Stimulated activated CD4-positive, alpha-beta T cell treated with anti-CD3 and anti-CD28 coated beads, Interleukin-2, amount 100 ng/mL, for 4 hours (primary cell): ENCODE results near the gene MEGF11.

Source experiments
- DNase-seq: peaks from one replicate; pipeline ENCODE4 v3.0.0-alpha.2; 2020; ENCODE audit warnings: low read depth

MEGF11 gene

DNA sequence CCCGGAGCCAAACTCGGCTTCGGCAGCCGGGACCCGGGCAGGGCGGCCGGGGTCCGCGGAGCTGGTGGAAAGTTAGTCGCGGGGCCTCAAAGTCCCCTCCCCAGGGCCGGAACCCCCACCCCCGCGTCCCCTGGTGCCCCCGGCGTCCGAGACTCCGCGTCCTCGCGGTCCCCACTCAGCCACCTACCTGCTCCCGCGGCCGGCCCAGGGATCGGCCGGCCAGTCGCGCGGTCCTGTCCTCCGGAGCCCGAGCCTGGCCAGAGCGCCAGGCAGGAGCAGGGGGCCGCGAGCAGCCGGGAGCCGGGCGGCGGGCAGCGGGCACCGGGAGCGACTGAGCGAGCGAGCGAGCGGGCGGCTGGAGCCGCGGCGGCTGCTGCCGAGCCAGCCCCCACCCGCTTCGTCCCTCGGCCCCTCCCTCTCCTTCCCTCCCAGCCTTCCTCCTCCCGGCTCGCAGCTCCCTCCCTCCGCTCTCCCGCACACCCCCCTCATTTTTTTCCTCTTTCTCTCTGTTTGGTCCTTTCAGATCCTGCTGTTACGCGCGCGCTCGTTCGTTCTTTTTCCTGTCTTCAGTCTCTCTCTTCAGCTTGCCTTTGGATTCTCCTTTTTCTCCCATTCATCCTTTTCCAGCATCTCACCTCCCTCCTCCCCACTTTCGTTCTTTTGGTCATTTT is at the start of gene MEGF11:
Gene MEGF11, minus strand, starts transcription at position 333 of the 671 bp plus-strand sequence. CDS start 125,347 bp downstream, outside the sequence.
- DNase-seq: no peak

DNA sequence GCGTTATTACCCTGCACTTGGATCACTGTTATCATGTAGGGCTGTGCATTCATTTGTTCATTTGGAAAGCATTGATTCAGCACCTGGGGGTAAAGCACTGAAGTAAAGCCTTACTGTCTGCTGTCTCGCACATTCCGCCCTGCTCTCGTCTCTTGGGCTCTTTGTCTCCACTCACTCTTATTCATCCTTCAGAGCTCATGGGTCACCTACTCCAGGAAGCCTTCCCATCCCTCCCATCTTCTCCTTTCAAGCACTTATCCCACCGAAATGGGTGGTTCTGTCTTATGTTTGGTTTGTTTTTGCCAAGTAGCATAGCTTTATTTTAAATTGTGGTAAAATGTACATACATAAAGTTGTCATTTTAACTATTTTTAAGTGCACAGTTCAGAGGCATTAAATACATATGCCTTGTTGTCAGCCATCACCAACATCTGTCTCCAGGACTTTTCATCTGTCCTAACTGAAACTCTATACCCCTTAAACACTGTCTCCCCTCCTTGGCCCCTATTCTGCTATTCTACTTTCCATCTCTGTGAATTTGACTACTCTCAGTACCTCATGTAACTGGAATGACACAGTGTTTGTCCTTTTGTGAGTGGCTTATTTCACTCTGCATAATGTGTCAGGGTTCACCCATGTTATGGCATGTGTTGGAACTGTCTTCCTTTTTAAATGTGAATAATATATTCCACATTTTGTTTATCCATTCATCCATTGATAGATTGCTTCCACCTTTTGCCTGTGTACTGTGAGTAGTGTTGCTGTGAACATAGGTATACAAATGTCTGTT is 49.1 kb upstream of the MEGF11 start:
- DNase-seq: no peak

DNA sequence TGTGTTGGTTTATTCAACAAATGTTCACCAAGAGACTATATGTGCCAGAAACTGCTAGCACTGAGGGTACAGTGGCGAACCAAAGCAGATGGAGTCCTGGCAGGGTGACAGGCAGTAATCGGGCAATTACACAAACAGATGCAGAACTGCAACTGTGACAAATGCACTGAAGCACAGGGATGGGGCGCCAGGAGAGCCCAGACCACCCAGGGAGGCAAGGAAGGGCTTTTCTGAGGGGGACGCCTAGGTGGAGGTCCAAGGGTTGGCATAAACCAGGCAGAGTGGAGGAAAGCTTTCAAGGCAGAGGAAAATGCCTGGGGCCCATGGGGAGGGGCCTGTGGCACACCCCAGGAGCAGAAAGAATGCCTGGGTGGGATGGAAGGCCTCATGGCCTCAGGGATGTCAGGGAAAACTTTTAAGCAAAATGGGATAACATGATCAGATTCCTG is 45.3 kb upstream of the MEGF11 start:
- no peak for DNase-seq

DNA sequence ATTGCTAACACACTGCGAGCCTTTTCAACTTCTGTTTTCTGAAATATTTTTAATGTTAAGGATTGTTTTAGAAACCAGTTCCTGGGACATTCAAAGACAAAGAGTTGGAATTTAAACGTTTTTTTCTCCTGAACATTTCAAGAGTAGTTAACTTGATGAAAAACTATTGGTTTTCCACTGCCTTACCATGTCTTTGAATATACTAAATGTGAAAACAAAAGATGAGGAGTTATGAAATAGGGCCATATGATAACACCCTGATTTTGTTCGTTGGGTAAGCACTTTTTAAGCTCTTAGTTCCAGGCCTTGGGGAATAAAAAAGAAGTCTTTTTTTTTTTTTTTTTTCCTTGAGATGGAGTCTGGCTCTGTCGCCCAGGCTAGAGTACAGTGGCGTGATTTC is 42.6 kb upstream of the MEGF11 start:
- no peak for DNase-seq

DNA sequence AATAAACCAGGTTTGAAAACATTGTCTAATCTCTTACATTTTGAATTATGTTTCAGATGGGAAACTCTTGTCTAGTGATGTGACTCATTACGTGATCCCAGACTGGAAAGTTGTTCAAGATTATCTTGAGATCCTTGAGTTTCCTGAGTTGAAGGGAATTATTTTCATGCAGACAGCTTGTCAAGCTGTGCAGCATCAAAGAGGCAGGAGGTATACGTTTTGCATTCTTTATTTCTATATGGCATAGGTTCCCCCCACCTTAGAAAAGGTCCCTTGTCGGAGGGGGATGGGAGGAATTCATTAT is 41.3 kb upstream of the MEGF11 start:
- DNase-seq: no peak

DNA sequence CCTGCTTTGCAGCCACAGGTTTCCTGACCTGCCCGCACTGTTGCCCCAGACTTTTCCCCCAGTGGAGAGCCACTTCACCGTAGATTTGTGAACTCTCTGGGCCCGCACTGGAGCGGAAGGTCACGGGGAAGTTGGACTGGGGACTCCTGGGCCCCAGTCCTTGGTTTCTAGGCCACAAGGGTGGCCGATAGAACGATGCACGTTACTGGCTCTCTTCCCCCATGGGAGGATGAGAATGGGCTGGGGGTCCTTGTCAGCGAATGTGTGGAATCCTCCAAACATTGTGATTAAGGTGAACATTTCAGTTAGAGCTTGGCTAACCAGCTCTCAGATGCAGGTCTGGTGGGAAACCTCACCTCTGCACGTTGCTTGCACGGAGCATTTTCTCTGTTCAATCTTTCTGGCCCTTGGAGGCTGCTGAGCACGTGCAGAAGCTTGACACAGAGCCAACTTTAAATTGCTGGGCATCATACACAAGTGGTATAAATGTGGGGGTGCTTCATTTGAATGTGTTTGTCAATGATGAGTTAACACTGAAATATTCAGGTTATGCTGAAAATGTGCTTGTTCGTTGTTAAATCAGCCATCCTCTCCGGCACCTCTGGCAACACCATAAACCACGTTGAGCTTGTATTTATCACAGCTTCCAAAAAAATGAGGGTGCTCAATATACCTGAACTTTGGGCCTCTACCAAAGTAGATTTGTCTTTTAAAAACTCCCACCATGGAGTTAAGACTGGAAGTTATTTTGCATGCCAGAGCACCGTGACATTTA is 40.8 kb upstream of the MEGF11 start:
- DNase-seq: peak; percentile 2

DNA sequence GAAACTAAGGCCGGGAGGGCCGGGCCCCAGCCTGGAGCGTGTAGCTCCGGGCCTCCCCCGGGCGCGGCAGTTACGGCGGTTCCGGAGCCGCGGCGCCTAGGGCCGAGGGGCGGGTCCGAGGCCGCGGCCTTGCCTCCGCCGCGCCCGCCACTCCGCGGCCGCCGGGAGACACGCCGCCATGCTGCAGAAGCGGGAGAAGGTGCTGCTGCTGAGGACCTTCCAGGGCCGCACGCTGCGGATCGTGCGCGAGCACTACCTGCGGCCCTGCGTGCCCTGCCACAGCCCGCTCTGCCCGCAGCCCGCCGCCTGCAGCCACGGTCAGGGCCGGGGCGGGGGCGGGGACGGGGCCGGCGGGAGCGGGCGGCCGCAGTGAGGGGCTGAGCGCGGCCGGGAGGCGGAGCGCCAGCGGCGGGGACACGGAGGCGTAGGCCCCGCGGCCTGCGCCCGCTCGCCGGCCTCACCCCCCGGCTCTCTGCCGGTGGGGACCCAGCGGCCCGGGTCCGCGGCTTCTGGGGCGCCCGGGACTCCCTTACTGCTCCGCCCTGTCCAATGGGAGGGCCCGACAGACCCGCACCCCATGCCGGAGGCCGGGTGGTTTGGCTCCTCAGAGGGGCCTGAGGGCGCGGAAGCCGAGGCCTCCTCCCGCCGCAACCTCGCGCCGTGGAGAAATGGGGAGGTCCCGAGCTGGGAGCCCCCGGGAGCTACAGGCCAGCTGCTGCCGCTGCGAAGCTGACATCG is 40.0 kb upstream of the MEGF11 start, which contains the start of gene DIS3L:
Gene DIS3L, plus strand, starts transcription at position 150 of the 738 bp plus-strand sequence. Its CDS starts 29 bp downstream, at position 179.
- peak; percentile 32 for DNase-seq

DNA sequence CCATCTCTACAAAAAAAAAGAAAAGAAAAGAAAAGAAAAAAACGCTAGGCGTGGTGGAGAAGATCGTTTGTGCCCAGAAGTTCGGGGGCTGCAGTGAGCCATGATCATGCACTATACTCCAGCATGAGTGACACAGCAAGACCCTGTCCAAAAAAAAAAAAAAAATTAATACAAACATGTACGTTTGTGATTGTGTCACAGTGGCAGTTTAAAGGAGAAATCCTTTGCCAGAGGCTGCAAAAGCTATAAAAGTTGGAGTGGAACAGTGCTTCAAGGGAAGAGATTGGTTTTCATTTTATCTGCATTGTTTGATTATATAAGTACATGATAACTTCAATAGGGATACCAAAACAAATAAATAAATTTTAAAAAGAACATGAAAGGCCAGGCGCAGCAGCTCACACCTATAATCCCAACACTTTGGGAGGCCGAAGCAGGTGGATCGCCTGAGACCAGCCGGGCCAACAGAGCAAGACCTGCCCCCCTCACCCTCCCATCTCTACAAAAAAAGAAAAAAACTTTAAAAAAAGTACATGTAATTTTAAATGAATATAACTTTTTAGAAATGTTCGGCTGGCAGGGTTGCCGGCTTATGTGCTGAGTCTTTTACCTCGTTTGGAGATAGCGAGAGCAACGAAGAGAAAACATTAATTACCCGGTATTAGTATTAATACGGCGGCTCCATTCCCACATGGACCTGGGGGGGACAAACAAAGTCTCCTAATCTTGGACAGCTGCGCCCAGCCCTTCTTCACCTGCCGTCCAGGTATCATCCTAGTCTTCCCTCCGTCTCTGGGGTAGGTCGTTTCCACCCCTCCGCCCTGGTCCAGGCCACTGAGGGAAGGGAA is 39.2 kb upstream of the MEGF11 start:
- DNase-seq: no peak

DNA sequence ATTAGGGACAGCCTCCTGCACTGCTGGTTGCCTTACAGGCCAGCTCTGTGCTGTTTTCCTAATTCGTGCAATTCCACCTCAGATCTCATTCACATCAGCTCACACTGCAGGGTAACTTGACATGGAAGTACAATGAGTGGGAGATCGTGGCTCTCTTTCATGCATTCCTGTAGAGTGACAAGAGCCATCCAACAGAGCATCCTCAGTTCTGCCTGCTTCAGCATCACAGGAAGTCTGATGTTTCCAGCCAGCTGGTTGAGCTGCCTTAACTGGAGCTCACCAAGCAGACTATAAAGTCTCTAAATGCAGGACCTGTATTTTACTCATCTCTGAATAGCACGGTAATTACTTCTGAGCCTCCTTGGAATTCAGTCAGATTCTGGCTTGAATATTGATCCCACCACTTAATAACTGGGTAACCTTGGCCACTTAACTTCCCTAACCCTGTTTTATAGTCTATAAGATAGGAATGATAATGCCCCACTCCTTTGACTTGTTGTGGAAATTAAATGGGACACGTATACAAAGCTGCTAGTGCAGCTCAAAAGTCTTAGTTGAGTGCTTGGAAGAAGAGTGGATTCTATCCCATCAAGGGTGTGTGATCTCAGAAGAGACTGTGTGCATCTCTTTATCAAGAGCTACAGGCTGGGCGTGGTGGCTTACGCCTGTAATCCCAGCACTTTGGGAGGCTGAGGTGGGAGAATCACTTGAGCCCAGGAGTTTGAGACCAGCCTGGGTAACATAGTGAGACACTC is 38.4 kb upstream of the MEGF11 start:
- no peak for DNase-seq

DNA sequence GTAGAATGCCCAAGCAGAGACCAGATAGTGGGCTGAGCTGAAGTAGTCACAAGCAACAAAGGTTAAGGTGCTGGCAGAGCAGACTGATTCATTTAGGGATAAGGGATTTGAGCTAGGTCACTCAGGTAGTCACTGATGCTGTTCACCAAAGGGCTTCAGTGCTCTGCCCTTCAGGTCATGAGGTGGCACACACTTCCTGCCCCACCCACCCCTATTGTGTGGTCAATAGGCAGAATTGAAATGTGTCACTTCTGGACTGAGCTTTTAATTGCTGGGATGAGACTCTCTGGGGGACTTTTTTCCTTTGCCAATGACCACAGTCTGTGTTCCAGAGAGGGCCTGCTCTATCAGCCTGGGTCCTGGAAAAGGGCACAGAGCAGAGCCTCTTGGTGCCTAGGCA is 37.0 kb upstream of the MEGF11 start:
- DNase-seq: no peak

DNA sequence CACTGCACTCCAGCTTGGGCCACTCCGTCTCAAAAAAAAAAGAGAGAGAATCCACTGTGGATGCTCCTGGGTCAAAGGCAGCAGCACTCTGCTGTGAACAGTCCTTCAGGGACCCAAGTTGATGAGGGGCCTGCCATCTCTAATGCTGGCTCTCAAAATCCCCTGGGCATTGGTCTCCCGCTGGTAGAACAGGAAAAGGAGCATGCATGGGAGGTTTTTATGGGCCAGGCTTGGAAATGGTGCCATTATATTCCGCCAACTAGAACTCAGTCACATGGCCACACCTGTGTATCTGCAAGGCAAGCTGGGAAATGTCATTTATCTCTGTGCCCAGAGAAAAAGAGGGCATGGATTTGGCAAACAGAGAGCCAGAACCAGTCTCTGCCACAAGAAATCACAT is 36.5 kb upstream of the MEGF11 start:
- no peak for DNase-seq

DNA sequence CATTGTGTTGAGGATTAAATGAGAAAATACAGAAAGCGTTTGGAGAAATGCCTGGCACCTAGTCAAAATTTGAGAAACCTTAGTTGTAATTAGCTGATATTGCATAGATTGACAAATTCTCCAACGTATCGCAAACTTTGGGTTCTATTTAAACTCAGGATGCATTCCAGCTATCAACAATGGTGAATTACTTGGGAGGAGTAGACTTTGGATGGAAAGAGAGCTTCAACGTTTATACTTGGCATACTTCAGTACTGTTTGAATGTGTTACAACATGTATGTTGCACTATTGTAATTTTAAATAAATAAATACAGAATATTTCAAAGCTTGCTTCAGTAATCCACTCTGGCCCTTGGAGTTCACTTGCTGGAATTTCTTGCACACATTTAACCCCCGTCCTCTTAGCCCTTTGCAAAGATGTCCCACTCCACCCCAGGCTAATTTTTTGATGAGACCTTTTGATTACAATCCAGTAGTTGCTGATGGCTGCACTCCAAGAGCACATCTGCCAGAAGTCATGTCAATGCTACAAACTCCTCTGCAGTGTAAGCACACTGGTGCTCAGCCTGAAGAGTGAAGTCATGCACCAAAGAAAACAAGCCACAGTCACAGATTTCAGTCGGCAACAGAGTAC is 35.1 kb upstream of the MEGF11 start:
- DNase-seq: no peak

DNA sequence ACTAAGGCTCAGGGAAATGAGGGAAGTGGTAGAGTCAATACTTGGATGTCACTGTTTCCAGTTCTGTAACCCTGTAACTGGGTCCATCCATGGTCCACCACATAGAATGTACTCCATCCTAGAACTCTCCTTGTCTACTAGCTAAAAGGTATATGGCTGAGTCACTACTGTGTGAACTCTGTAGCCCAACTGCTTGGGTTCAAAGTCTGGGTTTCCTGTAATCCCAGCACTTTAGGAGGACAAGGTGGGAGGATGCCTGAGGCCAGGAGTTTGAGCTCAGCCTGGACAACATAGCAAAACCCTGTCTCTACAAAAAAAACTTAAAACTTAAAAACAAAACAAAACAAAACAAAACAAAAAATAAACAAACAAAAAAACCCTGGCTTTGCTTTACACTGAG is 34.5 kb upstream of the MEGF11 start:
- DNase-seq: no peak

DNA sequence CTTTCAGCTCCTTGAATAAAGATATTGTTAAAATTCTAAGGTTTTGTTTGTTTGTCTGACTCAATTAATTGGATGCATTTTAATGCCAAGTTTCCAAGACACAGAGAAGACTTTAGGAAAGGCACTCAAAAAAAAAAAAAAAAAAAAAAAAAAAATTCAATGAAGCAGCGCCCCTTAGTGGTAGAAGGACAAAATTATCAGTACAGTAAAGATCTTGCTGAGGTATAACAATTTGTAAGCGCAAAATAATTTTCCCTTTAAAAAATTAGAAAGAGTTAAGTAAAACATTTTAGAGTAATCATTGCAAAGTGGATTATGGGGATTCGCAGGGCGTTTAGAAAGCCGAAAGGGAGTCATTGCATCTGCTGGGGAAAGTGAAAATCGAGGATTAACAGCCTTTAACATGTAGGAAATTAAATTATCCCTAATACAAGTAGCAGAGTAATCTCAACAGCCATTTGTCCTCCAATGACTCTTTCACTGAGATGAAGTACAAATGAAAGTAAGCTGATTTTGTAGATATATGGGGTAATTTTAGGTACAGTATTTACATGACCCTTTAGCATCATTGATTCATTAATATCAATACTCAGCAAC is 34.0 kb upstream of the MEGF11 start:
- no peak for DNase-seq

DNA sequence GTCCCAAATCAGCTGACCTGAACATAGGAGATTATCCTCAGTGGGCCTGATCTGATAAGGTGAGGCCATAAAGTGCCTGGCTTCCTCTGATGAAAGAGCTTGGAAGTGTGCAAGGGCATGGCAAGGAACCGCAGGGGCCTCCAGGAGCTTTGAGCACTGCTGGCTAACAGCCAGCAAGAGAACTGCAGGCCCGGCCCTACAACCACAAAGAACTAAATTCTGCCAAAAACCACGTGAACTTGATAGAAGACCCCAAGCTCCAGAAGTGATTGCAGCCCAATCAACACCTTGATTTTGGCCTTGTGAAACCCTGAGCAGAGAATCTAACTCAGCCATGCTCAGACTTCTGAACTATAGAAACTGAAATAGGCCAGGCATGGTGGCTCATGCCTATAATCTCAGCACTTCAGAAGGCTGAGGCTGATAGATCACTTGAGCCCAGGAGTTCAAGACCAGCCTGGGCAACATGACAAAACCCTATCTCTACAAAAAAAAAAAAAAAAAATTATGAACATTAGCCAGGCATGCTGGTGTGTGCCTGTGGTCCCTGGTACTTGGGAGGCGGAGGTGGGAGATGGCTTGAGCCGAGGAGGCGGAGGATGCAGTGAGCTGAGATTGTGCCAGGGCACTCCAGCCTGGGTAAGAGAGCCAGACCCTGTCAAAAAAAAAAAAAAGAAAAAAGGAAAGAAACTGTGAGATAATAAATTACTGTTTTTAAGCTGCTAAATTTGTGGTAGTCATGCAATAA is 32.2 kb upstream of the MEGF11 start:
- no peak for DNase-seq

DNA sequence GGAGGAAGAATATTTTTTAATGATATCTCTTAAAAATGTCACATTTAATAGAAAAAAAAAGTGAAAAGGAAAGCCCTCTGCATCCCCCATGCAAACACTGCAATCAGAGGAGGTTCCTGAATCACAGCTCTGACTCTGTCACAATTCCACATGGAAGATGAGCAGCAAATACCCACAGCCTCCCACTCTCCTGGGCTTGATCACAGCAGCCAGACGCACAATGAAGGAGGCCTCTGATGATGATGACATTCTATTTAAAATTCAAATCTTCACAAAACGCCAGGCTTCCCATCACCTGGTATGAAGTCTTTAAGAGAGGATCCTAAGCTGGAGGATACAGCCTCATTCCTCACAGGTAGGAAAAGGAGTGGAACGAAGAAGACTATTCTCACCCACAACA is 30.7 kb upstream of the MEGF11 start:
- DNase-seq: no peak

DNA sequence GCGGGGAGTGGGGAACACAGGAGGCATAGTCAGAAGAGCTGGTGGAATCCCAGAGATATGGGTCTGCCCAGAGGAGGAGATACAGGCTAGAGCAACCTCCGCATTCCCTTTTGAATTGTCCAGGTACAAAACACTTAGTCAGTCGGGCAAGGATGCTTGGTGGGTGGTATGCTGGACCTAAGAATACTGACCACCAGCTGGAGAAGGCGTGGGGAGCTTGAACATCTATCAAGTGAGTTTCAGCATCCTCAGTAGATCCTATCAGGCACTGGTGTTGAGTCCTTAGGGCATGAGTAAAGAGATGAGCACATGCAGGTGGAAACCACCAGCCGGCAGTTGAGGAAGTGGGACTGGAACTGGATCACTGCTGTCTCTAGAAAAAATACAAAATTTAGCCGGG is 25.1 kb upstream of the MEGF11 start:
- no peak for DNase-seq

DNA sequence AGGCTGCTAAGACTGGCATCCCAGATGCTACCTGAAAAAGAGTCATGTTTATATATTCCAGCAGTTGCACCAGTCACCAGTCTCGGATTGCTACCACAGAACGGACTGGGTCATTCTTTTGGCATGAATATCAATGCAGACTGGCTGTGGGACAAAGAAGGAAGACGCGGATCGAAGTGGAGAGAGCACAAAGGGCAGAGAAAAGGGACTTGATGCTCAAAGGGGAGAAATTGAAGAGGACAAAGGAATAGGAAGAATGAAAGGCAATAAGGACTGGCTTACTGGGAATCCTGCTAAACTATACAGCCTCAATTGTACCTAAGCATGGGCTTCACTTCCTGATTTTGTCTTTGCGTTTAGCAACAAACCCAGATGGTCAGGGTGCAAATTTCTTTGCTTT is 24.5 kb upstream of the MEGF11 start:
- DNase-seq: no peak

DNA sequence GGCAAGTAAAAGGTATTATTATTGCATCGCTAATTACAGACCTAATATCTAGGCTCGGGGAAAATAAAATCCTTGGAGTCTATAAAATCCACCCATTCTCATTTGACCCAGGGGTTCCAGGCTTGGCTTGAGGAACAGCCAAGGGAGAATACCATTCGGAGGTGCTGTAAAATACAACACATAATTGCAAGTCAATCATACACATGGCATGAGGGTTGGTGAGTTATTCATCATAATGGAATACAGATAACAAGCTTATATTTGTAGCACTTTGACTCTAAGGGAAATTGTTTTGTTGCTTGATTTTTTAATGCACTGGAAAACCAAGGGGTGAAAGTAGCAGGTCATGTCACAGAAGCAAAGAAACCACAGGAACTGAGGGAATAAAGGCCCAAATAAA is 23.0 kb upstream of the MEGF11 start:
- no peak for DNase-seq
